EH (cell line): Measurements from ENCODE around the gene TNFAIP2.
"Not testable (repeated sequence)": the region's sequence is repeated elsewhere in the genome, so short reads cannot be mapped to it uniquely, and the experiment has no call there.

Source experiments
- DNase-seq: peaks from one replicate; pipeline ENCODE4 v3.0.0-alpha.2; 2015; ENCODE audit warnings: low read depth

Gene TNFAIP2

GRCh38 chr14:103155826-103156394 is 32.6 kb downstream of the TNFAIP2 start:
- DNase-seq: no peak

GRCh38 chr14:103156651-103157378 is 33.6 kb downstream of the TNFAIP2 start:
- DNase-seq: no peak

DNA sequence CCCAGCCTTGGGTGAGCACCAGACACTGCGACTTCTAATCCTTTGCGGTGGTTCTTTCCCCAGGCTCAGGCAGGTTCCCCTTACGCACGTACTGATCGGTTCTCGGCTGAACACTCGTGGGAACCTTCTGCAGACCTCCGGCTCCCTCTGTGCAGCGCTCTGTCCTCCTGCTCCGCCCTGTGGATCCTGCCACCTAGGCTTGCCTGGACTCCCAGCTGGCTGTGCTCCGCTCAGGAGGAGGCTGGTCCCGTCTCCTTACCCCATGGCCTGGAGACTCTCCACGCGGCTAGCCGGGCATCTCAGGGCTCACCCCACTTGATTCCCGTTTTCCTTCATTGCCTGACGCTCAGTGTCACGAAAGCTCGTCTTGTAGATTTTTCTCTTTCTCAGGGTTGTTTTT is 34.7 kb downstream of the TNFAIP2 start:
- no peak for DNase-seq

GRCh38 chr14:103158688-103159087 is 35.4 kb downstream of the TNFAIP2 start:
- DNase-seq: no peak

- DNase-seq: no peak
Measured at GRCh38 chr14:103160321-103161053, 37.2 kb downstream of the TNFAIP2 start.

DNA sequence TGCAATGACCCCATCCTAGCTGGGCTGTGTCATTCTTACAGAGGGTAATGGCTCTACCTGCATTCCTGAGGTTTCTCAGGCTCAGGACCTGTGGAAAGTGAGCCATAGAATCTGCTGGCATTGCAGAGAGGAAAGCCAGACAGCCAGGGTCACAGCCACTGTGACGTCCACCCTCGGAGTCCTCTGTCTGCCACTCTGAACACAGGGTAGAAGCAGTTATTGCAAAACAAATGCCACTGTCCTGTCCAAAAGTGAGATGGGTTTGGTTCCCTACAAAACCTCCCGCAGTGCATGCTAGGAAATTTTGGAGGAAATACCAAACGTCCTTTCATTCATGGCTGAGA is 37.8 kb downstream of the TNFAIP2 start:
- peak; percentile 44 for DNase-seq

GRCh38 chr14:103163199-103163598 is 39.9 kb downstream of the TNFAIP2 start:
- DNase-seq: no peak

GRCh38 chr14:103164006-103164405 is 40.7 kb downstream of the TNFAIP2 start:
- no peak for DNase-seq

DNA sequence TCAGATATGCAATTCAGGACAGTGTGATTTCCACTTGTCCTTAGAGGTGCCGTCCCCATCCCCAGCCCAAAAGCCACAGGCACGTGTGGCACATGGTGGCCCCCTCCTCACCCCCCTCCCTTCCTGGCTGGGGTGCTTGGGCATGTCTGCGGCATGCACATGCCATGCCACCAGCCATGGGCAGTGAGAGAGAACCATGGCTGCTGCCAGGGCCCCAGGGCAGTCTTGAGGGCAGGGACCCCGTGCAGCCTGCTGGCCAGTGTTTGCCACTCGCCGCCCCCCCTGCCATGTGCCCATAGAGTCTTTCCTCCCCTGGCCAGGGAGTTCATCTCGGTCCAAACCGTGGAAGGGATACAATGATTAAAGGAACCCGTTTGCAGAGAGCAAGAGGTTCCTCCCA is 41.5 kb downstream of the TNFAIP2 start:
- DNase-seq: no peak

DNA sequence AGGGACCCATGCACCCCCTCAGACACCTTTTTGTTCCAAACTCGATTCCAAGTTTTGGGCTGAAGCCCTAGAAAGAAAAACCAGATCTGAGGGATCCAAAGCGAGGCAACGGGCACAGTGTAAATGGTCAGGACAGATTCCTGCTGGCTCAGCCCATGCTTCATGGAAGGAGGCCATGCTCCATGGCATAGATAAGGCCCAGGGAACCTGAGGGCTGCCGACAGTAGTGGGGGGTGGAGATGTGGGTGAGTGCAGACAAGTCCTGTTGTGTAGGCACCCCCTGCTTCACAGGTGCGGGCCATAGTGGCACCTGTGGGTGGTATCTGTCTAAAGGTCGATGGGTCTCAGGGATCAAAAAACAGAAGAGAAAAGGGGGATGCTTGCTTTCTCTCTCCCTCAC is 42.1 kb downstream of the TNFAIP2 start:
- no peak for DNase-seq

DNA sequence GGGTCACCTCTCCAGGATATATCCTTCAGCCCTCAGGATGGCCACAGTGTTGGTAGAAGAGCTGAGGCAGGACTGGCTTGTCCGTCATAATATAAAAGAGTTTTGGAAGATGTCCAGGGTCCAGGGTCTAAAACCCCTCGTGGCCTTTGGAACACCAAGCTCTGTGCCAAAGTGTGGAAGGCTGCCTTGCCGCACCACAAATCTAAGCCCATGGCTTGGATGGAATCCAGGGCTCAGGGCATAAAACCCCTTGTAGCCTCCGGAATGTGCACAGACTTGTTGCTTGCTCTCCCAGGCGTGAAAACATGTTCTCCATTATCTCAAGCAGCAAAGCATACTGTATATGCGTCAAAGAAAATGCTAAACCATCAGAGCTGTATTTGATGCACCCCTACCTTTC is 46.7 kb downstream of the TNFAIP2 start:
- no peak for DNase-seq

GRCh38 chr14:103171206-103171605 is 47.9 kb downstream of the TNFAIP2 start:
- not testable (repeated sequence) for DNase-seq

- no peak for DNase-seq
Measured at GRCh38 chr14:103172921-103173320, 49.7 kb downstream of the TNFAIP2 start.

DNA sequence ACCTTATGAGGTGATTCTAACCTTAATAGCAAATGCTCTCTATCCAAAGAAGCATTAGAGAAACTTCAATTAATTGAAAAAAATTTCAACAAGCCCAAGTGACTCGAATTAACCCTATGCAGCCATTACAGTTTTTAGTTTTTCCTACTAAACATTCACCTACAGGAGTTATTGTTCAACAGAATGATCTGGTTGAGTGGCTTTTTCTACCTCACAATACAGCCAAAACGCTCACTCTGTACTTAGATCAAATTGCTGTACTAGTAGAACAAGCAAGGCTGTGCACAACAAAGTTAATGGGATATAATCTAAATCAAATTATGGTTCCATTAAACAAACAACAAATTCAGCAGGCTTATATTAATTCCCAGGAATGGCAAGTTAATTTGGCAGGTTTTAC is 50.6 kb downstream of the TNFAIP2 start:
- not testable (repeated sequence) for DNase-seq

- DNase-seq: not testable (repeated sequence)
Measured at GRCh38 chr14:103176176-103176575, 52.9 kb downstream of the TNFAIP2 start.

DNA sequence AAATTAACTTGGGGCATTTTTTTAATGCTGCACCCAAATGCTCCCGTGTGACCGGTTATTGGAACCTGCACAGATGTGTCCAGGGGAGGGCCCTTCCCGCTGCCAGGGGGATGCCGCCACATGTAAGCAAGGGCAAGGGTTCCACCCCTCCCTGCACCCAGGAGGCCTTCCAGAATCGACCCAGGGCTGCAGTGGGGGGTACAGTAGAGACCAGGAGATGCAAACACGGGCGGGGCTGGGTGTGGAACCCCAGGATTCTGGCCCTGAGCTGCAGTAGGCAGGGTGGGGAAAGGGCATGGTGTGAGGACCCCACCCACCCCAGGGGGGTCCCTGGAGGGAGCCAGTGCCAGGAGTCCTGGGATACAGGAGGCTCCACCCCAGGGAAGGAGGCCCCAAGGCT is 54.1 kb downstream of the TNFAIP2 start:
- no peak for DNase-seq

DNA sequence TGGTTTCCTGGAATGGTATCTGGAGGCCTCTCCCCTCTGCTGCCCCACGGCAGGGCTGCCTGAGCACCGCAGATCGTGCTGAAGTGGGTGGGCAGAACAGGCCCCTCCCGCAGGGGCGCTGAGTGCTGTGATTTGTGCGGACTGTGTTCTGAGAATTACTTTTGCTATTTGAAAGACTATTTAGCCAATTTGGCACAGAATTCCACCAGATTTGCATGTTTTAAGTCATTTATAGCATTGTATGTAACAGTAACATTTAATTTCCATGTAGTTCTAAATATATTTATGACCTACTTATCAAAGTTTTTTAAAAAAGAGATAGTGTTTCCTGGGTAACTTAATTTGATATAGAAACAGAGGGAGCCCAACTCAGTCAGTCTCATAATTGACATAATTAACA is 55.3 kb downstream of the TNFAIP2 start:
- DNase-seq: no peak

DNA sequence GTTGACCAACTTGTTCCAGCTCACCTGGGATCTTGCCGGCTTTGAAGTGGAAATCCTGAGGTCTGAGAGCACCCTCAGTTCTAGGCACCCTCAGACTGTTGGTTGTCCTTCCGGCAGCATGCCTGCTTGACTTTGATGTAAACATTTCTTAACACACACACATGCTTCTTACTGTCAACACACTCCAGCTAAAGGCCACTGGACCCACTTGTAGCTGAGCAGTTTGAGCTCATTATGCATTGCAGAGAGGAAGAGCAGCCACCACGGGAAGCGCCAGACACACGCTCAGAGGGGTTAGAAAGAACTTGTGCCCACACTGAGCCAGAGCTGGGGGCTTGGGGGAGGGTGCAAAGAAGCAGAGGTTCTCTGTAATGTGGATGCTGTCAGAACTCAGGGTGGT is 55.8 kb downstream of the TNFAIP2 start:
- DNase-seq: no peak

DNA sequence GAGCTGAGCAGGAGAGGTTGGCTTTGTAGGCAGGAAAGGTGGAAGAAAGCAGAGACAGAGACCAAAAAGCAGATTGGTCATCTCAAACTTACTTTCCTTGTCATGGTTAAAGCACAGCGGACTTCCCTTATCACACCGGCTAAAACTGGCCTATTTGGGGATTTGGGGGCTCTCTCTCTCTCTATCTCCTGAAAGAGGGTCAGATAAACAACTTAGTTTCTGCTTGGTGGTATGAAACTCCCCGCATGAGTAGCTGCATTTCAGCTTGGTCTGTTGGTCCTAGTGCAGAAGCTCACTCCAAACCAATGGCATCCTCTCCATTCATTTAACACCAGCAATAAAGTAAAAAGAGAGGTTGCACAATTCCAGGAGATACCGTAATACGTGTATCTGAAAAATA is 57.1 kb downstream of the TNFAIP2 start:
- no peak for DNase-seq

DNA sequence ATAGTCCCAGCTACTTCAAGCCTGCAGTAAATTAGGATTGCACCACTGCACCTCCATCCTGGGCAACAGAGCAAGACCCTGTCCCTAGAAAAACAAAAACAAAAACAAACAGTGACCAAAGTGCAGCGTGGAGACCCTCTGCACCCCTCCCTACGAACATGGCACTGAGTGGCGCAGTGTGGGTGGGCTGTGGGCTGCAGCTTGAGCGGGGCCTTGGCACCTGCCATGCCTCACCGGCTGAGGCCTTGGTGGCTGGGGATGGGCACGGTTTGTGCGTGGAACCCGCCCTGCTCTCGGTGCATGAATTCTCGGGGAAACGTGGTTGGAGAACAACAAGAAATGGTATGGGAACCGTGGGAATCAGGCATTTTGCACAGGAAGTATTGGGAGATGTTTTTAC is 60.8 kb downstream of the TNFAIP2 start:
- DNase-seq: no peak

GRCh38 chr14:103185051-103186029 is 62.1 kb downstream of the TNFAIP2 start:
- DNase-seq: peak; percentile 41

DNA sequence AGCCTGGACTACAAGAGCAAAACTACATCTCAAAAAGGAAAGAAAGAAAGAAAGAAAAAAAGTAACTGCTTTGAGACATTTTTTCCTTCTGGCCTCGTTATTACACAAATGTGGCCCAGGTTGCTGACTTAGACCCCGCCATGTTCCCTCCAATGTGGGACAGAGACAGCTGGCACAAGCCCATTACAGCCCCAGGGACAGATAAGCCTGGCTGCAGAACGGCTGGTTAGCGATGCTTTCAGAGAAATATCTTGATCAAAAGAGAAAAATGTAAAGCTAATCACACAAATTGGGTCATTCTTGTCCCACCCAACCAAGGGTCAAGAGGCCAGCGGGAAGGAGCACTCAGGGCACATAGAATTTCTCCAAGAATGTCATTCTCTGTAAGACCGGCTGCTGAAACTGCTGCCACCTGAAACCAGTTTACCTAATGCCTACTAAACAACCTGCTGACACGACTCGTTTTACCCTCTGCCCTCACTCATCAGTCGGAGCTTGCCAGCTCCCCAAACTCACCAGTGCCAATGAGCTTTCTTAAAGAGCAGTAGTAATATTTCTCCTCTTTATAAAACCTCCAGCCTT is 63.1 kb downstream of the TNFAIP2 start:
- no peak for DNase-seq
